ENCODE data around the gene REPS1. TPM values are rescaled to one million over a fixed set of nuclear protein-coding genes. Genes with fewer than 3 reads are reported as not detected.

The REPS1 gene
- total and polyA plus RNA-seq, 2 donors (not counting 1 experiment from before 2014, with no cell fraction given), result 38.1 to 57.1 TPM

DNA sequence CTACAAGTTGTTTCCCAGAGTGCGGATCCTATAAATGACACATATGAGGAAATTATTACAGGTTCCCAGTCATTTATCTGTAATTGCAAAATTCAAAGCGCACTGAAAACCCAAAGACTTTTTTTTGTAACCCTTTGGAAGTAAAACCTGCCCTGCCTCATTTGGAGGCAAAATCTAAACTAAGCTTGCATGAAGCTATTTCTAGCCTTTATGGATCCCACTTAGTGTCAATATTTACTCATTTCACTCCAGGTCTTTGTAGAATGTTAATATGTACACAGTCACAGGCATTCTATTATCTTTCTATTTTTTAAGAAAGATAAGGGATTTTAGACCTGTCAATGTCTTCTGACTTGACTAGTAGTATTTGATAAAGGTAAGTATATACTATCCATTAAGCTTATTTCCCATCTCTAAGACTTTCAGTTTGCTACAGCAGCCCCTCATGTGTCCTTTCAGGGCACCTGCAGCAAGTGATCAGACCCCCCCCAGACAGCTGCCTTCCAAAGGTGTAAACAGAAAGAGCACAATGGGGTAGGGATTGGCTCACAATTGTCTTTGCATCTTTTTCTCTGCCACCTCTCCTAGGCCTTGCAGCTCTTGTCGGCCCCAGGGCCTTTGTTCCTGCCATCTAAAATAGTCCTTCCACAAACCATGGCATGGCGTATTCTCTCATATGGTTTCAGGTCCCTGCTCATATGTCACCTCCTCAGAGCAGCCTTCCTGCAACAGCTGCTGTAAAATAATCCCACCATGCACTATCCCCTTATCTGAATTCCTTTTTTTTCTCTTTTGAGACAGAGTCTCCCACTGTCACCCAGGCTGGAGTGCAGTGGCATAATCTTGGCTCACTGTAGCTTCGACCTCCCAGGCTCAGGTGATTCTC is 1.3 kb upstream of the REPS1 start:
- Histone ChIP-seq H3K4me2 (replicated peaks; ENCODE audit: low read depth, low read length, poor library complexity, severe bottlenecking) (no peak overlapping the region), H3K4me1 (ENCODE audit: control insufficient read depth in 2 of 2, insufficient read depth in 2 of 2, low read length in 2 of 2) (peaks cover 17 to 26% of the 10 kb centered on the region in 2 donors), H3K27me3 (replicated peaks in 1 of 4; ENCODE audit: control extremely low read depth in 1 of 4, control insufficient read depth in 3 of 4, insufficient read depth in 4 of 4, low read length in 3 of 4) (no peaks in the 10 kb centered on the region), H3K36me3 (replicated peaks in 1 of 2; ENCODE audit: control extremely low read depth in 1 of 2, control insufficient read depth in 1 of 2, extremely low read depth in 1 of 2, insufficient read depth in 2 of 2, low read length in 1 of 2) (no peaks in the 10 kb centered on the region), H4K20me1 (ENCODE audit: control insufficient read depth, insufficient read depth, low read length, poor library complexity, severe bottlenecking) (peaks cover 4% of the 10 kb centered on the region), H3K79me2 (ENCODE audit: control insufficient read depth, insufficient read depth, low read length) (peaks cover 49% of the 10 kb centered on the region), H3K9me3 (ENCODE audit: control extremely low read depth in 1 of 3, control insufficient read depth in 2 of 3, insufficient read depth in 1 of 3, low read length in 2 of 3) (peaks cover 0 to 6% (median 2%) of the 10 kb centered on the region in 3 donors), H3K9ac (ENCODE audit: low read length) (no peak overlapping the region), H2AFZ (ENCODE audit: insufficient read depth, low read depth, low read length, poor library complexity, severe bottlenecking) (peak overlapping the region; percentile 98), H3K27ac (ENCODE audit: low read length in 2 of 2) (no peak overlapping the region), H3K4me3 (ENCODE audit: control extremely low read depth in 1 of 5, extremely low read depth in 1 of 5, insufficient read depth in 1 of 5, low read depth in 2 of 5, low read length in 4 of 5) (no peak overlapping the region)
- DNase-seq (no peak), ATAC-seq (ENCODE audit: low read depth) (no peak)
- Mint-ChIP-seq H3K27me3 (no peaks in the 10 kb centered on the region), H3K4me3 (peak overlapping the region; percentile 8), H3K9me3 (ENCODE audit: insufficient read depth) (no peaks in the 10 kb centered on the region), H3K27ac (no peak overlapping the region), H3K4me1 (peaks cover 21% of the 10 kb centered on the region)
- ChIA-PET CTCF (interaction anchor here (0.6 to 6.2 kb wide), 20 partner anchors 15 to 1387 kb away, joined by 3 to 53 read pairs (median 5); partner anchors contain the start of gene CITED2), POLR2A (interaction anchor here (0.6 kb wide), 1 partner anchor 58 kb away, joined by 5 read pairs; no protein-coding TSS in a partner anchor)
- 100% methylated on average over 2 of the region's 5 CpGs for WGBS (ENCODE audit: insufficient coverage)
- TF ChIP-seq, protein P1, sequence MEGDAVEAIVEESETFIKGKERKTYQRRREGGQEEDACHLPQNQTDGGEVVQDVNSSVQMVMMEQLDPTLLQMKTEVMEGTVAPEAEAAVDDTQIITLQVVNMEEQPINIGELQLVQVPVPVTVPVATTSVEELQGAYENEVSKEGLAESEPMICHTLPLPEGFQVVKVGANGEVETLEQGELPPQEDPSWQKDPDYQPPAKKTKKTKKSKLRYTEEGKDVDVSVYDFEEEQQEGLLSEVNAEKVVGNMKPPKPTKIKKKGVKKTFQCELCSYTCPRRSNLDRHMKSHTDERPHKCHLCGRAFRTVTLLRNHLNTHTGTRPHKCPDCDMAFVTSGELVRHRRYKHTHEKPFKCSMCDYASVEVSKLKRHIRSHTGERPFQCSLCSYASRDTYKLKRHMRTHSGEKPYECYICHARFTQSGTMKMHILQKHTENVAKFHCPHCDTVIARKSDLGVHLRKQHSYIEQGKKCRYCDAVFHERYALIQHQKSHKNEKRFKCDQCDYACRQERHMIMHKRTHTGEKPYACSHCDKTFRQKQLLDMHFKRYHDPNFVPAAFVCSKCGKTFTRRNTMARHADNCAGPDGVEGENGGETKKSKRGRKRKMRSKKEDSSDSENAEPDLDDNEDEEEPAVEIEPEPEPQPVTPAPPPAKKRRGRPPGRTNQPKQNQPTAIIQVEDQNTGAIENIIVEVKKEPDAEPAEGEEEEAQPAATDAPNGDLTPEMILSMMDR (IDR thresholded peaks at IDR 0.05), result no peak
- TF ChIP-seq EZH2 (IDR thresholded peaks at IDR 0.05; ENCODE audit: borderline replicate concordance, insufficient read depth, low read depth, low read length, poor library complexity, severe bottlenecking), result no peak
- intact Hi-C loops (cut with micrococcal nuclease), result loop anchor here (2.0 to 5.0 kb wide), 3 partner anchors 37 to 229 kb away; no protein-coding TSS in a partner anchor
